NB4 (cell line): ENCODE measurements around the gene STIM1.

Experiments used
- DNase-seq: peaks from one replicate; pipeline ENCODE4 v3.0.0; 2010; ENCODE audit warnings: low read depth
- H3K4me3 ChIP-seq: one replicate; pipeline ENCODE4 v1.5.1; 2011; ENCODE audit warnings: mild to moderate bottlenecking, low read depth, low read length, moderate library complexity
- CTCF ChIP-seq: IDR thresholded peaks from one replicate; pipeline ENCODE4 v1.5.1; 2012; ENCODE audit warnings: low read depth, low read length
- MYC ChIP-seq: IDR thresholded peaks from 2 replicates; pipeline ENCODE4 v1.6.1; 2011; ENCODE audit warnings: low read depth, low read length
- POLR2A ChIP-seq: IDR thresholded peaks from 2 replicates; pipeline ENCODE4 v1.6.1; 2011; ENCODE audit warnings: mild to moderate bottlenecking; ENCODE audit not compliant: insufficient read length; ENCODE audit errors: extremely low read depth
- TF ChIP-seq, protein P1 (sequence below): IDR thresholded peaks from 2 replicates; pipeline ENCODE4 v1.6.1; 2011; ENCODE audit warnings: low read depth, low read length

Gene STIM1

DNA sequence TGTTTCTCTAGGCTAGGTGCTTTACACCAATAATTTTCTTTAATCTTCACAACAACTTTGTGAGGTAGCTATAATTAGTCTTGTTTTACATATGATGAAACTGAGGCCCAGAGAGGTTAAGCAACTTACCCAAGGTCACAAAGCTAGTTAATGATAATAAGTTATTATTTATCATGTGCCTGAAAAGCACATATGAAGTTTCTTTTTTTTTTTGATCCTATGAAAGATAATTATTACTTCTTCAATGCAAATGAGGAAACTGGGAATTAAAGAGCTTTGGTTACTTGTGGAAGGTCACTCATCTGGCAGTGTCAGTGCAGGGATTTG, 22.8 kb downstream of the STIM1 start:
- DNase-seq, result no peak
- TF ChIP-seq, protein P1, sequence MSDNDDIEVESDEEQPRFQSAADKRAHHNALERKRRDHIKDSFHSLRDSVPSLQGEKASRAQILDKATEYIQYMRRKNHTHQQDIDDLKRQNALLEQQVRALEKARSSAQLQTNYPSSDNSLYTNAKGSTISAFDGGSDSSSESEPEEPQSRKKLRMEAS, result no peak
- TF ChIP-seq POLR2A (no peak), MYC (no peak), CTCF (no peak)
- H3K4me3 ChIP-seq, result no peak overlapping the region

GRCh38 chr11:3879216-3879966, 23.9 kb downstream of the STIM1 start:
- no peak overlapping the region for H3K4me3 ChIP-seq
- no peak for TF ChIP-seq CTCF
- no peak for TF ChIP-seq MYC
- TF ChIP-seq POLR2A, result no peak
- TF ChIP-seq, protein P1, result no peak
- DNase-seq, result no peak

- no peak overlapping the region for H3K4me3 ChIP-seq
- DNase-seq, result no peak
- no peak for TF ChIP-seq POLR2A
- no peak for TF ChIP-seq MYC
- TF ChIP-seq CTCF, result no peak
- TF ChIP-seq, protein P1, result no peak
Measured at GRCh38 chr11:3879967-3880542, 24.6 kb downstream of the STIM1 start.

DNA sequence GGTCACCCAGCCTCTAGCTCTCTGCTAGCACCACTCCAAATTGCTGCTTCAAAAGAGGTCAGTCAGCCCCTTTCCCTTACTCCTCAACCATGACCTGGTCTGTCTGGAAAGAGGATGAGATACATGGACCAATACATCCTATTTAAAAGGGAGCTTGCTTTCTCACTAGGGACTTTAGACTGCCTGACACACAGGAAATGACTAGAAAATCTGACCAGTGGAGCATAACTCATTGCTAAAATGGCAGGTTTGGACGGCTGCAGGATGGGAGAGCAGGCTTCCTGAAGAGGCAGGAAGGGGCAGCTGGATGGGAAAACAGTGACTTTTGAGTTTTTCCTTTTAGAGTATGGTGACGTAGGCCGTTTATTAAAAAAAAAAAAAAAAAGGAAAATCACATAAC, 25.3 kb downstream of the STIM1 start:
- H3K4me3 ChIP-seq, result no peak overlapping the region
- TF ChIP-seq CTCF, result no peak
- TF ChIP-seq, protein P1, result no peak
- no peak for DNase-seq

DNA sequence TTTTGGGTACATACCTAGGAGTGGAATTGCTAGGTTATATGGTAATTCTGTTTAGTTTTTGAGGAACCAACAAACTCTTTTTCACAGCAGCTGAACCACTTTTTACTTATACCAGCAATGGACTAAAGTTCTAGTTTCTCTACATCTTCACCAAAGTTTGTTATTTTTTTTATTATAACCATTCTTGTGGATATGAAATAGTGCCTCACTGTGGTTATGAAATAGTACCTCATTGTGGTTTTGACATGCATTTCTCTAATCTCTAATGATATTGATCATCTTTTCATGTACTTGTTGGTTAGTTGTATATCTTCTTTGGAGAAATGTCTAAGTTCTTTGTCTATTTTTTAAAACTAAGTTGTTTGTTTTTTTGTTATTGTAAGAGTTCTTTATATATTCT, 27.2 kb downstream of the STIM1 start:
- TF ChIP-seq CTCF, result no peak
- H3K4me3 ChIP-seq, result no peak overlapping the region
- DNase-seq, result no peak

- H3K4me3 ChIP-seq, result no peak overlapping the region
- no peak for DNase-seq
- no peak for TF ChIP-seq MYC
- TF ChIP-seq, protein P1, result no peak
- TF ChIP-seq POLR2A, result no peak
- no peak for TF ChIP-seq CTCF
Measured at GRCh38 chr11:3885855-3886254, 30.4 kb downstream of the STIM1 start.
